Gastrocnemius medialis (tissue), 4 donors: ENCODE results near the gene PDE6C.

ENCODE experiments used
- POLR2A ChIP-seq, 2 donors: fragments of 450-650 bp; IDR thresholded peaks; one replicate each; pipeline ENCODE4 v1.6.1; 2017; ENCODE audit warnings: antibody characterized with exemption in 2 of 2, mild to moderate bottlenecking in 2 of 2, moderate library complexity in 2 of 2
- TF ChIP-seq, protein P1 (sequence below), 5 experiments: fragments of 450-650 bp in 3 of 5; fragments of 200-600 bp in 2 of 5; sonication (generic) in 2 of 5; IDR thresholded peaks in 4 of 5; conservative IDR thresholded peaks in 1 of 5; 1 replicate in 4 of 5; 2 replicates in 1 of 5; pipeline ENCODE4 v1.5.1; 2016 to 2019; ENCODE audit warnings: antibody characterized with exemption in 5 of 5, mild to moderate bottlenecking in 3 of 5, moderate library complexity in 3 of 5

DNA sequence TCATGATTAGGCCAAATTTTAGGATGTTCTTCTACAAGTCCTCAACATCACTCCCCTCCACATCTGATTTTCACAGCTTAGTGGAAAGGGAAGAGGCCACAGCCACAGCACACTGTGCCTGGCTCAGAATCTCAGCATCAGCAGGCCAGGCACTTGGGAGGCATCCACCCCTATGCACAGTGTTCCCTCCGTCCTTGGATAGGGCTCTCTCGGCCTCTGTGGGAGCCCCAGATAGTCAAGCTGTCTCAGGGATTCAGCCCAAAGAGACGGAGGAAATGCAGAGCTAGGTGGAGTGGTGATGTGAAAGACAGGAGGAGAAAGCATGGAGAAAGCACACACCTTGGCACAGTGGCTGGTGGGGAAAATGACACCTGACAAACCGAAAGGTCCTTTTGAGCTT is 12.6 kb upstream of the PDE6C start:
- TF ChIP-seq, protein P1, sequence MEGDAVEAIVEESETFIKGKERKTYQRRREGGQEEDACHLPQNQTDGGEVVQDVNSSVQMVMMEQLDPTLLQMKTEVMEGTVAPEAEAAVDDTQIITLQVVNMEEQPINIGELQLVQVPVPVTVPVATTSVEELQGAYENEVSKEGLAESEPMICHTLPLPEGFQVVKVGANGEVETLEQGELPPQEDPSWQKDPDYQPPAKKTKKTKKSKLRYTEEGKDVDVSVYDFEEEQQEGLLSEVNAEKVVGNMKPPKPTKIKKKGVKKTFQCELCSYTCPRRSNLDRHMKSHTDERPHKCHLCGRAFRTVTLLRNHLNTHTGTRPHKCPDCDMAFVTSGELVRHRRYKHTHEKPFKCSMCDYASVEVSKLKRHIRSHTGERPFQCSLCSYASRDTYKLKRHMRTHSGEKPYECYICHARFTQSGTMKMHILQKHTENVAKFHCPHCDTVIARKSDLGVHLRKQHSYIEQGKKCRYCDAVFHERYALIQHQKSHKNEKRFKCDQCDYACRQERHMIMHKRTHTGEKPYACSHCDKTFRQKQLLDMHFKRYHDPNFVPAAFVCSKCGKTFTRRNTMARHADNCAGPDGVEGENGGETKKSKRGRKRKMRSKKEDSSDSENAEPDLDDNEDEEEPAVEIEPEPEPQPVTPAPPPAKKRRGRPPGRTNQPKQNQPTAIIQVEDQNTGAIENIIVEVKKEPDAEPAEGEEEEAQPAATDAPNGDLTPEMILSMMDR (IDR thresholded peaks at IDR 0.05 in 4 of 5, conservative IDR thresholded peaks at IDR 0.05 in 1 of 5): no peak
- no peak for TF ChIP-seq POLR2A (IDR thresholded peaks at IDR 0.05)
